ENCODE results near the gene LZTS3. TPM values are rescaled to one million over a fixed set of nuclear protein-coding genes. Genes with fewer than 3 reads are reported as not detected.
"Not testable (repeated sequence)": the region's sequence is repeated elsewhere in the genome, so short reads cannot be mapped to it uniquely, and the experiment has no call there.

Gene LZTS3
- total RNA-seq, 1 donor from 2014 or later: 6.9 TPM

- H3K27ac Mint-ChIP-seq (ENCODE audit: unreplicated experiment): peak overlapping the region; percentile 35
These were observed 16.3 kb upstream of the LZTS3 start for GRCh38 chr20:3189561-3190131.

GRCh38 chr20:3188823-3189413, 15.6 kb upstream of the LZTS3 start:
- peaks cover 24% of the 10 kb centered on the region for H3K36me3 Mint-ChIP-seq (ENCODE audit: unreplicated experiment)
- no peak for DNase-seq (ENCODE audit: extremely low spot score, unreplicated experiment)
- no peaks in the 10 kb centered on the region for H3K9me3 Mint-ChIP-seq (ENCODE audit: unreplicated experiment)
- no peaks in the 10 kb centered on the region for H3K4me1 Mint-ChIP-seq (ENCODE audit: unreplicated experiment)
- no peak for TF ChIP-seq CTCF (IDR thresholded peaks at IDR 0.05)
- no peak overlapping the region for H3K27ac Mint-ChIP-seq (ENCODE audit: unreplicated experiment)
- H3K27me3 Mint-ChIP-seq (ENCODE audit: unreplicated experiment): no peaks in the 10 kb centered on the region
- H3K4me3 Mint-ChIP-seq (ENCODE audit: unreplicated experiment): no peak overlapping the region

More at GRCh38 chr20:3189561-3190131, 16.3 kb upstream of the LZTS3 start:
- no peaks in the 10 kb centered on the region for H3K9me3 Mint-ChIP-seq (ENCODE audit: unreplicated experiment)
- H3K4me3 Mint-ChIP-seq (ENCODE audit: unreplicated experiment): no peak overlapping the region
- peaks cover 24% of the 10 kb centered on the region for H3K36me3 Mint-ChIP-seq (ENCODE audit: unreplicated experiment)
- no peak for TF ChIP-seq CTCF (IDR thresholded peaks at IDR 0.05)
- H3K27me3 Mint-ChIP-seq (ENCODE audit: unreplicated experiment): no peaks in the 10 kb centered on the region
- no peaks in the 10 kb centered on the region for H3K4me1 Mint-ChIP-seq (ENCODE audit: unreplicated experiment)
- no peak for DNase-seq (ENCODE audit: extremely low spot score, unreplicated experiment)

GRCh38 chr20:3187861-3188260, 14.5 kb upstream of the LZTS3 start:
- H3K4me3 Mint-ChIP-seq (ENCODE audit: unreplicated experiment); H3K27ac Mint-ChIP-seq (ENCODE audit: unreplicated experiment); H3K9me3 Mint-ChIP-seq (ENCODE audit: unreplicated experiment); H3K4me1 Mint-ChIP-seq (ENCODE audit: unreplicated experiment); H3K27me3 Mint-ChIP-seq (ENCODE audit: unreplicated experiment); DNase-seq (ENCODE audit: extremely low spot score, unreplicated experiment): not testable (repeated sequence)
- H3K36me3 Mint-ChIP-seq (ENCODE audit: unreplicated experiment): peaks cover 22% of the 10 kb centered on the region

- no peaks in the 10 kb centered on the region for H3K4me1 Mint-ChIP-seq (ENCODE audit: unreplicated experiment)
- no peaks in the 10 kb centered on the region for H3K27me3 Mint-ChIP-seq (ENCODE audit: unreplicated experiment)
- DNase-seq (ENCODE audit: extremely low spot score, unreplicated experiment): no peak
- no peaks in the 10 kb centered on the region for H3K36me3 Mint-ChIP-seq (ENCODE audit: unreplicated experiment)
- TF ChIP-seq CTCF (IDR thresholded peaks at IDR 0.05): no peak
- H3K4me3 Mint-ChIP-seq (ENCODE audit: unreplicated experiment): no peak overlapping the region
- H3K9me3 Mint-ChIP-seq (ENCODE audit: unreplicated experiment): no peaks in the 10 kb centered on the region
- no peak overlapping the region for H3K27ac Mint-ChIP-seq (ENCODE audit: unreplicated experiment)
These were observed 10.7 kb upstream of the LZTS3 start for GRCh38 chr20:3183896-3184612.

- H3K27me3 Mint-ChIP-seq (ENCODE audit: unreplicated experiment); H3K4me1 Mint-ChIP-seq (ENCODE audit: unreplicated experiment); H3K36me3 Mint-ChIP-seq (ENCODE audit: unreplicated experiment); H3K9me3 Mint-ChIP-seq (ENCODE audit: unreplicated experiment); H3K27ac Mint-ChIP-seq (ENCODE audit: unreplicated experiment); DNase-seq (ENCODE audit: extremely low spot score, unreplicated experiment); H3K4me3 Mint-ChIP-seq (ENCODE audit: unreplicated experiment): not testable (repeated sequence)
These were observed 9.1 kb upstream of the LZTS3 start for GRCh38 chr20:3182429-3182828.

GRCh38 chr20:3181270-3181669, 7.9 kb upstream of the LZTS3 start:
- Mint-ChIP-seq H3K27ac (ENCODE audit: unreplicated experiment) (no peak overlapping the region), H3K4me1 (ENCODE audit: unreplicated experiment) (no peaks in the 10 kb centered on the region), H3K36me3 (ENCODE audit: unreplicated experiment) (no peaks in the 10 kb centered on the region), H3K9me3 (ENCODE audit: unreplicated experiment) (no peaks in the 10 kb centered on the region), H3K4me3 (ENCODE audit: unreplicated experiment) (no peak overlapping the region), H3K27me3 (ENCODE audit: unreplicated experiment) (no peaks in the 10 kb centered on the region)
- no peak for TF ChIP-seq CTCF (IDR thresholded peaks at IDR 0.05)
- no peak for DNase-seq (ENCODE audit: extremely low spot score, unreplicated experiment)

Data from osteocyte (in vitro differentiated cells).